Activated gamma-delta T cell (primary cell): Measurements from ENCODE around the gene DUSP16.
"Not testable (repeated sequence)": the region's sequence is repeated elsewhere in the genome, so short reads cannot be mapped to it uniquely, and the experiment has no call there.

ENCODE experiments used
- DNase-seq: peaks from one replicate; lab custom pipeline; 2025; lab: John Stamatoyannopoulos, UW

DUSP16 gene

DNA sequence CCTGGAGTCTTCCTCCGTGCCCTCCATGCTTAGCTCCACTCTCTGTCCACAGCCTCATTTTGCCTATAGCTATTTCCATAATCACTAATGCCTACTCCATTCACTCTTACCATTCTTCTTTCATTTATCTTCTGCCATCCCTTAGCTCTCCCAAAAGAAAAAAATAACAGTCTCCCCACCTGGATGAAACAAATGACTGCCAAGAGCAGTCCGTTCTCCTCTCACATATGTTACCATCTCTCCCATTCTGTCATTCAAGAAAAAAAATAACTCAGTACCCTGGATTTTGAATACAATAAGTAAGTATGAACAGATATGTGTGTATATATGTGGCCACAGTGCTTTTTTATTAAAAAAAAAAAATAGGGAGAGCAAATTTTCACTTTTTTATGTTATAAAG lies 13.2 kb downstream of the DUSP16 start:
- no peak for DNase-seq

DNA sequence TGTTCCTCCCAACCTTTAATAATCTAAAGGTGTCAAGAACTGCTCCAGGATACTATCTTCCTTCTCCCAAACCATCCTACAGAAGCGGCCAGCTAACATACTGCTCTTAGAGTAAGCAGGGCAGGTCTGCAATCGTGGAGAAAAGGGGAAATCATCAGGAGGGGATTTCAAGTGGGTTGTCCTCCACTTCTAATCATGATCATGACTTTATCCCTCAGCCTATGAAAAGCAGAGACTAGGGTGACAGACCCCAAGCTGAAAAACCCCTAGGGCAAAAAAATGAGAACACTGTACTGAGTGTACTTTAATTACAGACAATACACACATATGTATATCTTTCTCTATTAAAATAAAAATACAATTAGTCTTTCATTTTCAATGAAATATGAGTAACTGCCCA lies 13.9 kb downstream of the DUSP16 start:
- no peak for DNase-seq

DNA sequence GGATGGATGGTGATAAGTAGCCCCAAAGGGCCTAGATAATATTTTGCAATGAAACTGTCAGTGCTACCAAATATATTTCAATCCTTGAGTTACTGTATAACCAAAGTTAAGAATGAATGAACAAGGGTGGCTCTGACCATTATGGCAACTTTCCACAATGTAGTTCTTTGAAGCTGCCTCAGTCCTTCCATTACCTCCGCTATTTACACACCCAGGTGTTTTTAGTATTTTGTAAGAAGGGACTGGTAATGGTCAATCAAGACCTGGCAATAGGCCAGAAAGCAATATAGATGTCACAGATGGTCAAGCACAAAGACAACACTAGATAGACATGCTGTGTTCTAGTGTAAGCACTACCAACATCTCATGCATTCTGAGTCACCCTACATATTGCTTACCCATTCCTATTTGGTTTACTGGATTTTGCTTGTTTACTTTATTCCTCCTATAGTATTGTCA lies 16.3 kb downstream of the DUSP16 start:
- no peak for DNase-seq

- DNase-seq: no peak
These were observed 18.7 kb downstream of the DUSP16 start for GRCh38 chr12:12543959-12544358.

- no peak for DNase-seq
These were observed 19.7 kb downstream of the DUSP16 start for GRCh38 chr12:12542964-12543363.

- no peak for DNase-seq
These were observed 20.4 kb downstream of the DUSP16 start for GRCh38 chr12:12542286-12542685.

GRCh38 chr12:12541782-12542181 lies 20.9 kb downstream of the DUSP16 start:
- no peak for DNase-seq

DNA sequence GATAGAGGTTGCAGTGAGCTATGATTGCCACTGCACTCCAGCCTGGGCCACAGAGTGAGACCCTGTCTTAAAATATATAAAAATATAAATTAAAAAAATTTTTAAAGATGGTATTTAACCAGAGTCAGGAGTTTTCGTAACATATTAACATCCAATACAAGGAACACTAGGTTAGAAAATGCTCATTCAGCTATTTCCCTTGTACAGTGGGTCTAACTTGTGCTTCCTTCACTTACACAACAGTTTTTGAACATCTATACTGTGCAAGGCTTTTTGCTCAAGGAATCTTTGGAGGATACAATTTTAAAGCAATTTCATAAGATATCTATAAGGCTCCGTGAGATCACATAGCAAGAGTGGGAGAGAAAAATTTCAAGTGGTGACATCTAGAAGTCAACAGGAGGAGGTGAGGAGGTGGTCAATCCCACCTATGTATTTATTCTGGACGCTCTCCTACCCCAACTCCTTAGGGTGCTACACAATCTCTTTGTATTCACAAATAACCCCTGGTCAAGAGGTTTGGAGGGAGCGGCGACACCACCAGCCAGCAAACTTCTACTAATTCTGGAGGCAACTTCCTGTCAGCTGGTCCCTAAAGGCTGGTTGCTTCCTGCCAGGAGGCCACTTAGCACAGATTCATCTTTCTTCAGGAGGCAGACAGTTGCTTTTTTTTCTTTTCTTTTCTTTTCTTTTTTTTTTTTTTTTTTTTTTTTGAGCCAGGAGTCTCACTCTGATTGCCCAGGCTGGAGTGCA lies 22.2 kb downstream of the DUSP16 start:
- no peak for DNase-seq

DNA sequence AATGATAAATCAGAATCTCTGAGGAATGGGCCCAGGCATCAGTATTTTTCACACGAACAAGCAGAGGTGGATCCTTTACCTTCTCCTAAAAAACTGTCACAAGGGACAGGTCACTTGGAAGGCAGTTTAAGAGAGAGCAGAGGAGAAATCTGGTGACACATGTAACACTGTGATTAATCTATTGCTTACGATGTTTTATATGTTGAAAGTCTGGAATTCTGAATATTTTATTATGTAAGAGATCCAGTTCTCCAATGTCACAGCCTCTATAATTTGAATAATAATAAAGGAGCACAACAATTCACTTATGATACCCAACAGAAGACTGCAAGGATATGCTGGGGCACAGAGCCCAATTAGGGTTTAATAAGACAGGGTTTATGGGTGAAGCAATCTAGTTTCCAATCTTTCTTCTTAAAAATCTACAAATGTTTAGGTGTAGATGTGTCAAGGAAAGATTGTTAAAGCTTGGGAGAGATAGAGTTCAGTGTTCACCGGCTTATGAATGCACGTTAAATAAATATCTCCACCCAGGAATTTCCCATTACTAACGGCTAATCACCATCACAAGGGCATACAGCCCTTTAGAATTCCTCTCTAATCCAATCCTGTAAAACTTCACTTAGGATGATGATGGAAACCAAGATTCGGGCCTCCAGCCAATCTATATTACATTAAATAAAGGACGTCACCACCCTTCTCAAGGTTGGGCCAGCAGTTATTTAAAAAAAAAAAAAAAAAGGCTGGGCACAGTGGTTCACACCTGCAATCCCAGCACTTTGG lies 23.4 kb downstream of the DUSP16 start:
- no peak for DNase-seq

DNA sequence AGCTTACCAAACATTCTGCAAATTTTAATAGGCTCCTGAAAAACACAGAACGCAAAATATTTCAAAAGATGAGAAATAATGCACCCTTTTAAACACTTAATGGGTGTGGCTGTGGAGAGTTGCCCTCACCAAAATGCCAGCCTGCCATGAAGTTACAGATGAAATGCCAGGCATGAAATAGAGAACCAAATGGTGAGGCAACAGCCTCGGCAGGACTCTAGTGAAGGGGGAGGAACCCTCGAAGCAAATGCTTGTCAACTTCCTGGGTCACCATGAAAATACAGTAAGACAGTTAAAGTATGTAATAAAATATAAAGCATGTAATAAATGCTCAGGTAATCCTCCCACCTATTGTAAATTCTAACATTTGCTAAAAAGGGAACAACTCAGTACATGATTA lies 24.1 kb downstream of the DUSP16 start:
- no peak for DNase-seq

DNA sequence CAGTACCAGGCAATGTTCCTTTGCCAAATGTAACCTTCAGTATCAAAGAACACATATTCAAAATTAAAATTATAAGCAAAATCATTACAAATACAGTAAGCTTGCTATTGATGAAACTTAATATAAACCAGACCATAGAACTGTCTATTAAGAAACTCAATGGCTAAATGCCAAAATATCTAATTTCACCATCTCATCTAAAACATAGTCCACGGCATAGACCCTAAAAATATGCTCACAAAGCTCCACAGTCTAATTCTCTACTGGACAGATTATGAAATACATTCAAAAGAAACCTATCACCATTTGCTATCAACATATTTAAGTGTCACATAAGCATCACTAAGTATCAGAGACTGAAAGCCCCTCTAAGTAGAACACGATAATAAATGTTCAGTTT lies 25.2 kb downstream of the DUSP16 start:
- DNase-seq: no peak

- no peak for DNase-seq
These were observed 27.7 kb downstream of the DUSP16 start for GRCh38 chr12:12534975-12535374.

GRCh38 chr12:12534166-12534866 lies 28.3 kb downstream of the DUSP16 start:
- no peak for DNase-seq

DNA sequence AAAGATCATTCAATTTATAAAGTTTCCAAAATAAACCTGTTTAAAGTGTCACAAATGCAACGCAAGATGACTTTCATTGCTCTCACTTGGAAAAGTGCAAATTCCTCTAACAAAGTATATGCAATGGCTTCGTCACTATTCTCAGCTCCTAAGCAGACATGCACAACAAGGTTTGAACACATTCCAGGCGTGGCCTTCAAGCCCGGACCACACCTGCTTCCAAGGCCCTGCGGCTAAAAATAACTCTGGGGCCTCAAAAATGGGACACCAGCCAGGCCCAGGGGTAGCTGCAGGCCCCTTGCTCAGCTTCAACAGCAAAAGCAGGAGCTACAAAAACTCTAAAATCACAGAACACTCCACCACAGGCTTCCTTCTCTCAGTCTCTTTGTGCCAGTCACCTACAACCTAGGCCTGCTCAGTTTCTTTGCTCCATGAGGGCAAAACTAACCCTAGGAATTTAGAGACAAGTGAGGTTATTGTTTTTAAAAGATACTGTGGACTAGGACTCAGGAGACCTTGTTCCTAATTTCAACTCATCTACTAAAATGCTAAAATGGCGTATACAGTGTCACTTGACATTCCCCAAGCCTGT lies 29.3 kb downstream of the DUSP16 start:
- DNase-seq: no peak

- no peak for DNase-seq
These were observed 31.5 kb downstream of the DUSP16 start for GRCh38 chr12:12531194-12531593.

GRCh38 chr12:12529783-12530421 lies 32.8 kb downstream of the DUSP16 start:
- no peak for DNase-seq

- DNase-seq: no peak
These were observed 34.0 kb downstream of the DUSP16 start for GRCh38 chr12:12528361-12529270.

- no peak for DNase-seq
These were observed 34.8 kb downstream of the DUSP16 start for GRCh38 chr12:12527820-12528296.

DNA sequence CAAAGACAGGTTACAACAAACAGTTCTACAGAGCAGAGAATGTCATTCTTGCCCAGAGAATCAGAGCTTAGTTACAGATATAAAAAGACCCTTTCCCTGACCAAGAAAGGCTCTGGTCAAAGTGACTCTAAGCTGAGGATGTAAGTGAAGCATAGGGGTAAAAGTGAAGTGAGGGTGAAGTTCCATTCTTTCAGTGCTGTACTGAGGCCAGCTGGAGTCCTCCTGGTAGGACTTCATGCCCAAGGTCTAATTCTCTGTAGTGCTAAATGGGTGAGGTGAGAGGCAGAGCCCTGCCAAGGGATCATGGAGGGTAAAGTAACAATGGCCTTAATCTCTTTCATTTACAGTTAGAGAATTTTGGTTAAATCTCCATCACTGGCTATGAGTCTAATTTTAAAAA lies 38.5 kb downstream of the DUSP16 start:
- no peak for DNase-seq

- no peak for DNase-seq
These were observed 39.4 kb downstream of the DUSP16 start for GRCh38 chr12:12523229-12523628.

GRCh38 chr12:12522657-12523056 lies 40.0 kb downstream of the DUSP16 start:
- DNase-seq: not testable (repeated sequence)
